Endothelial cell of umbilical vein (primary cell): ENCODE data around the gene BOLL. TPM values are rescaled to one million over a fixed set of nuclear protein-coding genes. Genes with fewer than 3 reads are reported as not detected.

Experiments used
- BruUV-seq: library from RNA; stranded (reverse); fragments of 400-500 nt; replicated peaks from 2 replicates; lab custom pipeline; 2021; lab: Mats Ljungman, UMichigan
- CTCF ChIA-PET: fragments of 300-600, 350-600 bp; sonication (Branson Sonifier 250); formaldehyde crosslinking; loops from one replicate; lab custom pipeline; 2021; ENCODE audit warnings: antibody characterized with exemption, inconsistent platforms; lab: Charles Lee
- POLR2A ChIA-PET: fragments of 300-600, 350-600 bp; sonication (Branson Sonifier 250); formaldehyde crosslinking; loops from one replicate; lab custom pipeline; 2021; ENCODE audit warnings: antibody characterized with exemption, inconsistent platforms; lab: Charles Lee
- DNase-seq: peaks from one replicate; pipeline ENCODE4 v3.0.0-alpha.2; 2011; ENCODE audit warnings: low read depth, low spot score
- FAIRE-seq: peaks from 2 replicates; lab custom pipeline; 2011; peaks lifted over from hg19 to GRCh38; lab: Jason Lieb, UNC
- H2AFZ ChIP-seq: 2 replicates; pipeline ENCODE4 v1.6.0; 2012; ENCODE audit warnings: low read depth, low read length, control low read depth, inconsistent platforms
- H3K27ac ChIP-seq: 2 replicates; pipeline ENCODE4 v1.5.1; 2011; ENCODE audit warnings: low read depth, mild to moderate bottlenecking, control low read depth, low read length, moderate library complexity; ENCODE audit not compliant: insufficient read depth
- H3K27me3 ChIP-seq, 2 experiments: 2 replicates each; pipeline versions ENCODE4 v1.6.0 to v1.6.1; 2011; ENCODE audit warnings: low read length in 2 of 2, mixed read lengths in 1 of 2; ENCODE audit not compliant: control insufficient read depth in 2 of 2, insufficient read depth in 2 of 2
- H3K36me3 ChIP-seq, 2 experiments: 2 replicates in 1 of 2; 3 replicates in 1 of 2; pipeline ENCODE4 v1.5.1; 2011; ENCODE audit warnings: low read length in 2 of 2, mild to moderate bottlenecking in 1 of 2, moderate library complexity in 1 of 2; ENCODE audit not compliant: control insufficient read depth in 2 of 2, insufficient read depth in 2 of 2; ENCODE audit errors: extremely low read depth in 1 of 2
- H3K4me1 ChIP-seq: 3 replicates; pipeline ENCODE4 v1.5.1; 2011; ENCODE audit warnings: mild to moderate bottlenecking, low read length; ENCODE audit not compliant: control insufficient read depth, insufficient read depth; ENCODE audit errors: extremely low read depth
- H3K4me2 ChIP-seq: 2 replicates; pipeline ENCODE4 v1.6.1; 2011; ENCODE audit warnings: low read length, control low read depth, mixed read lengths; ENCODE audit not compliant: insufficient read depth
- H3K4me3 ChIP-seq, 3 experiments: fragments of 200-600 bp in 1 of 3; sonication (generic), shearing (Covaris generic) in 1 of 3; replicated peaks in 1 of 3; 2 replicates each; pipeline ENCODE4 v1.5.1; 2011 to 2016; ENCODE audit warnings: control low read depth in 3 of 3, low read length in 3 of 3, mild to moderate bottlenecking in 2 of 3, inconsistent platforms in 1 of 3, low read depth in 1 of 3, moderate library complexity in 1 of 3; ENCODE audit not compliant: insufficient read depth in 1 of 3
- H3K79me2 ChIP-seq: 2 replicates; pipeline ENCODE4 v1.6.0; 2012; ENCODE audit warnings: low read length, inconsistent platforms; ENCODE audit not compliant: control insufficient read depth, insufficient read depth
- H3K9ac ChIP-seq: replicated peaks from 2 replicates; pipeline ENCODE3; 2011; ENCODE audit warnings: low read length, control low read depth; ENCODE audit not compliant: insufficient read depth; ENCODE audit errors: extremely low read depth
- H3K9me1 ChIP-seq: replicated peaks from 3 replicates; pipeline ENCODE4 v1.6.0; 2011; ENCODE audit warnings: mild to moderate bottlenecking, low read length; ENCODE audit not compliant: control insufficient read depth, insufficient read depth; ENCODE audit errors: extremely low read depth
- H3K9me3 ChIP-seq: replicated peaks from 2 replicates; pipeline ENCODE4 v1.5.1; 2012; ENCODE audit warnings: low read length, inconsistent platforms; ENCODE audit not compliant: control insufficient read depth, insufficient read depth
- H4K20me1 ChIP-seq: replicated peaks from 2 replicates; pipeline ENCODE3; 2011; ENCODE audit warnings: mild to moderate bottlenecking, low read length; ENCODE audit not compliant: control insufficient read depth, insufficient read depth; ENCODE audit errors: extremely low read depth
- CTCF ChIP-seq, 2 donors: IDR thresholded peaks; 1 replicate in 1 of 2; 2 replicates in 1 of 2; pipeline ENCODE4 v1.5.1; 2011; ENCODE audit warnings: low read length in 2 of 2, mild to moderate bottlenecking in 2 of 2, moderate library complexity in 2 of 2, control low read depth in 1 of 2, inconsistent platforms in 1 of 2, low read depth in 1 of 2; ENCODE audit not compliant: insufficient read depth in 1 of 2; ENCODE audit errors: extremely low read depth in 1 of 2
- FOS ChIP-seq: IDR thresholded peaks from 2 replicates; pipeline ENCODE4 v1.6.1; 2011; ENCODE audit warnings: mild to moderate bottlenecking, low read length, moderate library complexity, borderline replicate concordance; ENCODE audit not compliant: insufficient read depth
- GATA2 ChIP-seq: IDR thresholded peaks from 2 replicates; pipeline ENCODE4 v1.7.0; 2011; ENCODE audit warnings: low read depth, mild to moderate bottlenecking, moderate library complexity, mixed read lengths, low read length; ENCODE audit not compliant: insufficient read length, insufficient read depth
- JUN ChIP-seq: IDR thresholded peaks from 2 replicates; pipeline ENCODE4 v1.6.1; 2011; ENCODE audit warnings: borderline replicate concordance, low read depth; ENCODE audit not compliant: insufficient read length, insufficient read depth
- MAX ChIP-seq: IDR thresholded peaks from 2 replicates; pipeline ENCODE4 v1.6.1; 2011; ENCODE audit not compliant: insufficient read depth, insufficient read length
- MYC ChIP-seq: IDR thresholded peaks from one replicate; pipeline ENCODE4 v1.6.1; 2011; ENCODE audit warnings: mild to moderate bottlenecking, low read depth, low read length
- POLR2A ChIP-seq: IDR thresholded peaks from 2 replicates; pipeline ENCODE4 v1.6.1; 2012; ENCODE audit warnings: low read depth, mild to moderate bottlenecking, control low read depth, low read length
- dilution Hi-C: fragments of 300-500 bp; cut with MboI; formaldehyde crosslinking; loops from one replicate; pipeline ENCODE4 v1.15.0; 2019; ENCODE audit warnings: low sequenced_read_pairs; ENCODE audit not compliant: extremely low pct_ligation_motif_present
- intact Hi-C: fragments of 100-400 bp; cut with micrococcal nuclease; formaldehyde crosslinking; loops from one replicate; pipeline ENCODE4 v1.10.0; 2022
- polyA plus RNA-seq, 4 experiments: library from polyadenylated mRNA; depleted of rRNA in 3 of 4; stranded (reverse) in 3 of 4; unstranded in 1 of 4; fragments of >200 nt; gene quantifications; 2 replicates each; pipeline versions ENCODE4 v1.2.1 to v1.2.3, GENCODE V29; 2011 to 2012; ENCODE audit warnings: missing spikeins in 1 of 4
- total RNA-seq: library from RNA; stranded (reverse); gene quantifications from 2 replicates; pipeline ENCODE4 v1.2.3, GENCODE V29; 2021

The BOLL gene
- total and polyA plus RNA-seq, 2 donors (not counting 3 experiments of a cell fraction or from before 2014, with no cell fraction given): not detected

- no peak overlapping the region for H2AFZ ChIP-seq
- no peaks in the 10 kb centered on the region for H4K20me1 ChIP-seq
- TF ChIP-seq GATA2: no peak
- TF ChIP-seq FOS: no peak
- TF ChIP-seq CTCF (IDR thresholded peaks at IDR 0.05; ENCODE audit: extremely low read depth in 1 of 2, insufficient read depth in 1 of 2, low read depth in 1 of 2, low read length in 2 of 2): no peak
- no peak for TF ChIP-seq JUN
- no peak for TF ChIP-seq POLR2A
- no peak for TF ChIP-seq MYC
- no peak for TF ChIP-seq MAX
- H3K9me3 ChIP-seq: no peaks in the 10 kb centered on the region
- ChIA-PET POLR2A (no interaction called here), CTCF (interaction anchor here (1.4 to 4.0 kb wide), 2 partner anchors 14 to 329 kb away, joined by 3 to 55 read pairs; no protein-coding TSS in a partner anchor)
- FAIRE-seq (no peak), DNase-seq (no peak)
- H3K4me3 ChIP-seq: no peak overlapping the region
- no peaks in the 10 kb centered on the region for H3K9me1 ChIP-seq
- no peak overlapping the region for H3K27ac ChIP-seq
- dilution Hi-C loops (no loop called here), intact Hi-C loops (no loop called here)
- H3K4me2 ChIP-seq: no peak overlapping the region
- no TSS peak for BruUV-seq
- H3K4me1 ChIP-seq: peaks cover 4% of the 10 kb centered on the region
- H3K79me2 ChIP-seq: no peaks in the 10 kb centered on the region
- no peaks in the 10 kb centered on the region for H3K36me3 ChIP-seq
- H3K9ac ChIP-seq: no peak overlapping the region
- peaks cover 2 to 5% of the 10 kb centered on the region in 2 experiments for H3K27me3 ChIP-seq
These were observed 13.9 kb upstream of the BOLL start for GRCh38 chr2:197799068-197799467.
